Measurements from ENCODE around the gene NTRK2.

- TF ChIP-seq POLR2AphosphoS5 (IDR thresholded peaks at IDR 0.05; ENCODE audit: low read depth): no peak
- no peak for TF ChIP-seq CTCF (conservative IDR thresholded peaks at IDR 0.05; ENCODE audit: low read depth in 2 of 2)
- TF ChIP-seq REST (IDR thresholded peaks at IDR 0.05; ENCODE audit: unreplicated experiment): no peak
- TF ChIP-seq ZNF331 (CRISPR knock-in tag; IDR thresholded peaks at IDR 0.05; ENCODE audit: low read depth): no peak
- no peak for TF ChIP-seq ETS1 (IDR thresholded peaks at IDR 0.05)
- no peak for TF ChIP-seq EZH2phosphoT487 (IDR thresholded peaks at IDR 0.05; ENCODE audit: unreplicated experiment)
- TF ChIP-seq EZH2 (IDR thresholded peaks at IDR 0.05; ENCODE audit: low read depth, unreplicated experiment): no peak
- TF ChIP-seq JUNB (IDR thresholded peaks at IDR 0.05; ENCODE audit: unreplicated experiment): no peak
- no peak for TF ChIP-seq CREB1 (CRISPR knock-in tag; IDR thresholded peaks at IDR 0.05; ENCODE audit: low read depth)
- TF ChIP-seq ZNF114 (CRISPR knock-in tag; IDR thresholded peaks at IDR 0.05): no peak
- no peak for TF ChIP-seq NANOG (IDR thresholded peaks at IDR 0.05; ENCODE audit: borderline replicate concordance)
- no peak for TF ChIP-seq ZNF462 (CRISPR knock-in tag; IDR thresholded peaks at IDR 0.05)
- TF ChIP-seq STAT1 (IDR thresholded peaks at IDR 0.05; ENCODE audit: unreplicated experiment): no peak
Measured at GRCh38 chr9:85062385-85063022, 393.0 kb downstream of the NTRK2 start.

Measured in GM23338 (cell line).